H1 (cell line): ENCODE data around the gene SMIM41. TPM values are rescaled to one million over a fixed set of nuclear protein-coding genes. Genes with fewer than 3 reads are reported as not detected.

Experiments
- CTCF ChIA-PET: fragments of 300-600 bp; sonication (Branson Sonifier 250); formaldehyde crosslinking; loops from one replicate; lab custom pipeline; 2021; ENCODE audit not compliant: partially characterized antibody; lab: Charles Lee
- POLR2A ChIA-PET: fragments of 300-600 bp; sonication (Branson Sonifier 250); formaldehyde crosslinking; loops from one replicate; lab custom pipeline; 2021; ENCODE audit warnings: inconsistent platforms; ENCODE audit not compliant: partially characterized antibody; lab: Charles Lee
- DNase-seq, 2 experiments: peaks; one replicate each; pipeline versions ENCODE4 v3.0.0 to v3.0.0-alpha.2; 2010 to 2022; ENCODE audit warnings: low spot score in 2 of 2, low read depth in 1 of 2, mixed read lengths in 1 of 2
- FAIRE-seq: peaks from 2 replicates; lab custom pipeline; 2011; peaks lifted over from hg19 to GRCh38; lab: Jason Lieb, UNC
- H2AFZ ChIP-seq: 2 replicates; pipeline ENCODE4 v1.8.1; 2012; ENCODE audit warnings: low read length, inconsistent platforms
- H2AK5ac ChIP-seq: 2 replicates; pipeline ENCODE4 v1.6.1; 2013; ENCODE audit warnings: low read depth, low read length
- H2BK120ac ChIP-seq: replicated peaks from 2 replicates; pipeline ENCODE3; 2013; ENCODE audit warnings: low read depth, low read length, inconsistent platforms
- H2BK12ac ChIP-seq: 2 replicates; pipeline ENCODE4 v1.6.1; 2013; ENCODE audit warnings: low read depth, low read length
- H2BK15ac ChIP-seq: 2 replicates; pipeline ENCODE4 v1.6.1; 2013; ENCODE audit warnings: low read length
- H2BK20ac ChIP-seq: 2 replicates; pipeline ENCODE4 v1.6.1; 2013; ENCODE audit warnings: low read length
- H2BK5ac ChIP-seq: 2 replicates; pipeline ENCODE4 v1.6.1; 2013; ENCODE audit warnings: low read depth, low read length
- H3K14ac ChIP-seq: 2 replicates; pipeline ENCODE4 v1.6.1; 2013; ENCODE audit warnings: inconsistent platforms; ENCODE audit not compliant: insufficient read length
- H3K18ac ChIP-seq: 2 replicates; pipeline ENCODE4 v1.6.1; 2013; ENCODE audit warnings: low read length; ENCODE audit errors: extremely low read depth
- H3K23ac ChIP-seq: 2 replicates; pipeline ENCODE4 v1.6.1; 2013; ENCODE audit warnings: inconsistent platforms; ENCODE audit not compliant: insufficient read length
- H3K23me2 ChIP-seq: 2 replicates; pipeline ENCODE4 v1.6.1; 2013; ENCODE audit warnings: low read depth, low read length
- H3K27ac ChIP-seq: 2 replicates; pipeline ENCODE4 v1.6.1; 2011; ENCODE audit warnings: low read depth, low read length, inconsistent platforms
- H3K27me3 ChIP-seq, 4 experiments: replicated peaks in 1 of 4; 1 replicate in 1 of 4; 2 replicates in 3 of 4; pipeline versions ENCODE4 v1.6.1 to v1.8.1; 2011 to 2013; ENCODE audit warnings: low read length in 3 of 4, mild to moderate bottlenecking in 3 of 4, inconsistent platforms in 2 of 4, mixed read lengths in 2 of 4, moderate library complexity in 1 of 4; ENCODE audit not compliant: control insufficient read depth in 3 of 4, insufficient read depth in 3 of 4; ENCODE audit errors: extremely low read depth in 1 of 4
- H3K36me3 ChIP-seq, 4 experiments: 2 replicates each; pipeline versions ENCODE4 v1.6.1 to v1.8.1; 2011 to 2013; ENCODE audit warnings: mild to moderate bottlenecking in 4 of 4, low read length in 3 of 4, moderate library complexity in 2 of 4, control low read depth in 1 of 4, inconsistent platforms in 1 of 4; ENCODE audit not compliant: insufficient read depth in 4 of 4, control insufficient read depth in 2 of 4
- H3K4ac ChIP-seq: replicated peaks from 2 replicates; pipeline ENCODE3; 2013; ENCODE audit warnings: low read length, low read depth, mixed read lengths, inconsistent platforms; ENCODE audit not compliant: insufficient read length
- H3K4me1 ChIP-seq, 4 experiments: replicated peaks in 1 of 4; 1 replicate in 1 of 4; 2 replicates in 3 of 4; pipeline versions ENCODE4 v1.6.1 to v1.8.1; 2011 to 2013; ENCODE audit warnings: low read length in 3 of 4, inconsistent platforms in 2 of 4, mixed read lengths in 1 of 4; ENCODE audit not compliant: insufficient read depth in 4 of 4, control insufficient read depth in 3 of 4
- H3K4me2 ChIP-seq, 2 experiments: 2 replicates each; pipeline versions ENCODE4 v1.6.1 to v1.8.1; 2011 to 2013; ENCODE audit warnings: low read depth in 2 of 2, low read length in 2 of 2, control low read depth in 1 of 2, inconsistent platforms in 1 of 2, mild to moderate bottlenecking in 1 of 2; ENCODE audit not compliant: insufficient read depth in 1 of 2
- H3K4me3 ChIP-seq, 4 experiments: fragments of 200-600, 300-600 bp in 1 of 4; sonication (generic), shearing (Covaris generic), sonication (Bioruptor Twin) in 1 of 4; 2 replicates each; pipeline versions ENCODE4 v1.5.1 to v1.8.1; 2011 to 2016; ENCODE audit warnings: low read length in 4 of 4, low read depth in 3 of 4, control low read depth in 2 of 4, inconsistent platforms in 2 of 4, mild to moderate bottlenecking in 2 of 4, mixed read lengths in 1 of 4, moderate library complexity in 1 of 4; ENCODE audit not compliant: insufficient read depth in 2 of 4; ENCODE audit errors: extremely low read depth in 1 of 4
- H3K56ac ChIP-seq: replicated peaks from 2 replicates; pipeline ENCODE3; 2013; ENCODE audit warnings: low read depth, mild to moderate bottlenecking, mixed read lengths, low read length, inconsistent platforms; ENCODE audit not compliant: insufficient read length
- H3K79me1 ChIP-seq: 2 replicates; pipeline ENCODE4 v1.6.1; 2013; ENCODE audit warnings: low read depth, low read length, control low read depth
- H3K79me2 ChIP-seq, 2 experiments: 2 replicates each; pipeline versions ENCODE4 v1.6.1 to v1.8.1; 2012 to 2013; ENCODE audit warnings: low read length in 2 of 2, mild to moderate bottlenecking in 2 of 2, inconsistent platforms in 1 of 2; ENCODE audit not compliant: insufficient read depth in 2 of 2, control insufficient read depth in 1 of 2
- H3K9ac ChIP-seq, 4 experiments: replicated peaks in 1 of 4; 1 replicate in 1 of 4; 2 replicates in 3 of 4; pipeline versions ENCODE4 v1.6.1 to v1.8.1; 2011 to 2013; ENCODE audit warnings: low read depth in 3 of 4, low read length in 3 of 4, control low read depth in 2 of 4, mild to moderate bottlenecking in 2 of 4, moderate library complexity in 2 of 4, inconsistent platforms in 1 of 4; ENCODE audit errors: extremely low read depth in 1 of 4
- H3K9me3 ChIP-seq, 2 experiments: 2 replicates each; pipeline versions ENCODE4 v1.6.1 to v1.8.1; 2012 to 2013; ENCODE audit warnings: mild to moderate bottlenecking in 2 of 2, moderate library complexity in 2 of 2, control low read depth in 1 of 2, inconsistent platforms in 1 of 2, low read depth in 1 of 2, low read length in 1 of 2, mixed read lengths in 1 of 2; ENCODE audit not compliant: insufficient read depth in 2 of 2
- H4K20me1 ChIP-seq, 2 experiments: replicated peaks in 1 of 2; 2 replicates each; pipeline versions ENCODE3 to v1.8.1; 2011 to 2013; ENCODE audit warnings: inconsistent platforms in 2 of 2, low read length in 2 of 2, mild to moderate bottlenecking in 1 of 2; ENCODE audit not compliant: insufficient read depth in 2 of 2, control insufficient read depth in 1 of 2
- H4K5ac ChIP-seq: 2 replicates; pipeline ENCODE4 v1.6.1; 2013; ENCODE audit warnings: low read length, low read depth, mixed read lengths, inconsistent platforms; ENCODE audit not compliant: insufficient read length
- H4K8ac ChIP-seq: 2 replicates; pipeline ENCODE4 v1.8.0; 2013; ENCODE audit warnings: mild to moderate bottlenecking, moderate library complexity, low read length, inconsistent platforms; ENCODE audit not compliant: insufficient read depth; ENCODE audit errors: extremely low read depth
- H4K91ac ChIP-seq: replicated peaks from 2 replicates; pipeline ENCODE3; 2013; ENCODE audit warnings: low read length, mixed read lengths, inconsistent platforms; ENCODE audit not compliant: insufficient read length
- CBX5 ChIP-seq: fragments of 300-800, 300-1000 bp; sonication (generic); IDR thresholded peaks from 2 replicates; pipeline ENCODE4 v1.7.1; 2016; ENCODE audit warnings: antibody characterized with exemption, low read length, low read depth
- CTBP2 ChIP-seq: IDR thresholded peaks from 2 replicates; pipeline ENCODE4 v1.7.0; 2011; ENCODE audit warnings: borderline replicate concordance, mild to moderate bottlenecking, moderate library complexity, mixed read lengths, low read length; ENCODE audit not compliant: insufficient read depth, insufficient read length
- EP300 ChIP-seq, 2 experiments: IDR thresholded peaks; 1 replicate in 1 of 2; 2 replicates in 1 of 2; pipeline ENCODE4 v1.6.1; 2011 to 2012; ENCODE audit warnings: low read depth in 2 of 2, low read length in 2 of 2, mild to moderate bottlenecking in 2 of 2, borderline replicate concordance in 1 of 2, inconsistent platforms in 1 of 2, moderate library complexity in 1 of 2
- HDAC2 ChIP-seq, 2 experiments: fragments of 300-600 bp in 1 of 2; sonication (generic) in 1 of 2; IDR thresholded peaks; 2 replicates each; pipeline ENCODE4 v1.6.1; 2011 to 2012; ENCODE audit warnings: low read depth in 2 of 2, low read length in 2 of 2, mild to moderate bottlenecking in 2 of 2, moderate library complexity in 2 of 2, borderline replicate concordance in 1 of 2, inconsistent platforms in 1 of 2
- PHF8 ChIP-seq: fragments of 200-600 bp; sonication (generic); conservative IDR thresholded peaks from 2 replicates; pipeline ENCODE4 v1.7.1; 2012; ENCODE audit warnings: low read depth, mild to moderate bottlenecking, inconsistent platforms, low read length, moderate library complexity
- SP1 ChIP-seq: IDR thresholded peaks from 2 replicates; pipeline ENCODE4 v1.6.1; 2011; ENCODE audit warnings: low read depth, low read length
- SUZ12 ChIP-seq: fragments of 200-600 bp; sonication (generic); IDR thresholded peaks from 2 replicates; pipeline ENCODE4 v1.6.1; 2012; ENCODE audit warnings: mild to moderate bottlenecking, inconsistent platforms, low read length, moderate library complexity, mixed read lengths
- WGBS, 2 experiments: shearing (Covaris generic) in 1 of 2; methylation state at CpG; one replicate each; pipeline versions ENCODE4 v1.1.6 to v1.1.7; 2013 to 2015; ENCODE audit warnings: low lambda C conversion rate in 2 of 2, mixed read lengths in 2 of 2, inconsistent platforms in 1 of 2, low coverage in 1 of 2, missing lambda C conversion rate in 1 of 2; ENCODE audit not compliant: insufficient replicate concordance in 2 of 2, insufficient coverage in 1 of 2, insufficient read length in 1 of 2; ENCODE audit errors: extremely low coverage in 1 of 2, missing lambda C conversion rate in 1 of 2; 5-methylcytosine and 5-hydroxymethylcytosine counted together
- polyA plus RNA-seq, 7 experiments: library from polyadenylated mRNA; depleted of rRNA in 3 of 7; stranded (reverse) in 5 of 7; unstranded in 2 of 7; fragments of >200 nt in 5 of 7; fragments of 200-250 nt in 2 of 7; gene quantifications; 1 replicate in 5 of 7; 2 replicates in 1 of 7; 4 replicates in 1 of 7; pipeline versions ENCODE4 v1.2.1 to v1.2.3, GENCODE V29; 2011 to 2013; ENCODE audit warnings: missing spikeins in 2 of 7, mixed read lengths in 2 of 7
- total RNA-seq: library from RNA; stranded (reverse); fragmentation: NEBNext Ultra II Directional; extraction: Animal tissue kit (Norgen Biotek cat#: 25700); gene quantifications from 2 replicates; pipeline ENCODE4 v1.2.1, GENCODE V29; 2021
- TF ChIP-seq, protein P1 (sequence below): IDR thresholded peaks from 2 replicates; pipeline ENCODE4 v1.6.1; 2011; ENCODE audit warnings: low read length, improper control_type of control experiment

The SMIM41 gene
- total and polyA plus RNA-seq, 2 of the 8 experiments (the other 6 are each of a cell fraction or from before 2014, with no cell fraction given): 0.28 to 0.98 TPM

DNA sequence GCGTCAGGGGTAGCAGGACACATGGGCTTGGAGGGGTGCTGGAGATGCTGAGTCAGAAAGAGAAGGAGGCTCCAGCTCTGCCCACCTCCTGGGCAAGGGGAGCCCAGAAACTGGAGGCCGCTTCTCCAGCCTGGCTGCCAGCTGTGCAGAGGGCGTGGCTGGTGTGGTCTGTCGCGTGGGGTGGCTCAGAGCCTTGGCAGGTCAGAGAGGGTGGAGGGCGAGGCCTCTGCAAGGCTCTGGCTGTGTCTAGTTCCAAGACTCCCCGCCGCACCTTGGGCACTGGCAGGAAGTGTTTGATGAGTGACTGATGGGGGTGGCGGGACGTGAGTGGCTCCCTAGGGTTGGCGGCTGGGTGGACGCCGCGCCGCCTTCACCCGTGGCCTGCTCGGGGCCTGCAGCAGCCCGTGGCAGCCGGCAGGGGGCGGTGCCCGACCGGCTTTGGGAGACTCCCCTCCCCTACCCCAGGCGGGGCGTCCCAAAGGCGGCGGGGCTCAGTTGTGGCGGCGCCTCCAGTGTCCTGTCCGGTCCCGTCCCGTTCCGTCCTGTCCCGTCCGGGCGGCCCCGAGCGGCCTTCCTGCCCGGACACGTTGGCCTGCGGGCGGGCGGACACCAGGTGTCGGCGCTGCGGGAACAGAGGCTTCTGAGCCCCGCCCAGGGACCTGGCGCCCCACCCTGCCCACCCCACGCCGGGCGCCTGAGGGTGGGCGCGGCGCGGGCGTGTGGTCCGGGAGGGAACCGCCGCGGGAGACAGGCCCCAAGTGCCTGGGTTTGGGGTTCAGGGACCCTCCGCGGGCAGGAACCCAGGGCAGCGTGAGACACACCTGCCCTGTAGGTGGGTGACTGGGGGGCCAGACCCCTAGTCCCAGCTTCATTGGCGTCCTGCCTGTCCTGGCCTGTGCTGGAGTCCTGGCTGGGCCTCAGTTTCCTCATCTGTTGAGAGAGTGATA, 72.6 kb downstream of the SMIM41 start:
- Histone ChIP-seq H4K5ac (peak overlapping the region; percentile 24), H3K79me2 (no peaks in the 10 kb centered on the region), H4K20me1 (peaks cover 0 to 2% of the 10 kb centered on the region in 2 experiments), H3K9me3 (no peaks in the 10 kb centered on the region), H3K56ac (no peak overlapping the region), H3K9ac (peak overlapping the region in 2 of 4 experiments; percentile 4 to 24; a peak in 3 of 7 replicates), H2BK5ac (0 out of 2 replicates have a peak overlapping the region, but pooled peaks have one; percentile 35), H2BK20ac (no peak overlapping the region; the same call in 1 of the 2 replicates), H3K4ac (no peak overlapping the region), H4K8ac (peak overlapping the region; percentile 94; the same call in 1 of the 2 replicates), H3K27me3 (peaks cover 0 to 4% (median 2%) of the 10 kb centered on the region in 4 experiments; a peak in 2 of 7 replicates), H2BK15ac (peak overlapping the region; percentile 97), H2AFZ (0 out of 2 replicates have a peak overlapping the region, but pooled peaks have one; percentile 40), H3K14ac (no peak overlapping the region), H2BK120ac (no peak overlapping the region), H3K4me3 (peak overlapping the region; percentile 5 to 52 (median 9); a peak in 6 of 8 replicates), H3K27ac (no peak overlapping the region), H3K4me2 (peak overlapping the region; percentile 0 to 70; a peak in 3 of 4 replicates), H3K4me1 (peaks cover 5 to 26% (median 11%) of the 10 kb centered on the region in 4 experiments), H3K23me2 (no peaks in the 10 kb centered on the region; the same call in 1 of the 2 replicates), H2AK5ac (no peak overlapping the region), H3K79me1 (no peaks in the 10 kb centered on the region), H3K18ac (no peak overlapping the region), H3K36me3 (no peaks in the 10 kb centered on the region), H4K91ac (peak overlapping the region; percentile 83), H3K23ac (no peak overlapping the region), H2BK12ac (peak overlapping the region; percentile 75)
- CTCF ChIA-PET: interaction anchor here (0.5 to 3.5 kb wide), 25 partner anchors 9 to 771 kb away, joined by 3 to 26 read pairs (median 4); no protein-coding TSS in a partner anchor
- 44% methylated on average over 21 of the region's 63 CpGs; no CpG with 5 or more reads in 1 of the 2 experiments for WGBS, 2 experiments
- POLR2A ChIA-PET: no interaction called here
- FAIRE-seq (no peak), DNase-seq (peak in 1 of 2 experiments; percentile 86)
- TF ChIP-seq, protein P1, sequence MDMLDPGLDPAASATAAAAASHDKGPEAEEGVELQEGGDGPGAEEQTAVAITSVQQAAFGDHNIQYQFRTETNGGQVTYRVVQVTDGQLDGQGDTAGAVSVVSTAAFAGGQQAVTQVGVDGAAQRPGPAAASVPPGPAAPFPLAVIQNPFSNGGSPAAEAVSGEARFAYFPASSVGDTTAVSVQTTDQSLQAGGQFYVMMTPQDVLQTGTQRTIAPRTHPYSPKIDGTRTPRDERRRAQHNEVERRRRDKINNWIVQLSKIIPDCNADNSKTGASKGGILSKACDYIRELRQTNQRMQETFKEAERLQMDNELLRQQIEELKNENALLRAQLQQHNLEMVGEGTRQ: no peak
- no peak for TF ChIP-seq CTBP2
- TF ChIP-seq SUZ12: no peak
- peak in 1 of 2 experiments; percentile 39; a peak in 1 of 3 replicates for TF ChIP-seq EP300 (IDR thresholded peaks at IDR 0.05; ENCODE audit: borderline replicate concordance in 1 of 2, low read depth in 2 of 2, low read length in 2 of 2)
- no peak for TF ChIP-seq SP1
- no peak for TF ChIP-seq CBX5
- TF ChIP-seq HDAC2 (IDR thresholded peaks at IDR 0.05; ENCODE audit: borderline replicate concordance in 1 of 2, low read depth in 2 of 2, low read length in 2 of 2): peak; percentile 43 to 72; a peak in 2 of 4 replicates
- no peak for TF ChIP-seq PHF8
